ENCODE measurements around the gene SLC5A12.

SLC5A12 gene

GRCh38 chr11:26721948-26722475, at the start of gene SLC5A12:
Gene SLC5A12 (minus strand): TSS chr11:26722060. CDS start chr11:26721714, 346 bp downstream.
- TF ChIP-seq CTCF (conservative IDR thresholded peaks at IDR 0.05; ENCODE audit: low read length), result no peak
- H3K4me3 ChIP-seq (ENCODE audit: low read length), result no peak within 1 kb of the TSS

GRCh38 chr11:26769027-26769426, 47.2 kb upstream of the SLC5A12 start:
- TF ChIP-seq CTCF (conservative IDR thresholded peaks at IDR 0.05; ENCODE audit: low read length), result no peak
- DNase-seq (ENCODE audit: low read depth), result no peak
- no peak overlapping the region for H3K4me3 ChIP-seq (ENCODE audit: low read length)

More at GRCh38 chr11:26721948-26722475, at the start of gene SLC5A12:
- no peak for DNase-seq (ENCODE audit: low read depth)

- H3K4me3 ChIP-seq (ENCODE audit: low read length), result no peak overlapping the region
- TF ChIP-seq CTCF (conservative IDR thresholded peaks at IDR 0.05; ENCODE audit: low read length), result no peak
- DNase-seq (ENCODE audit: low read depth), result peak; percentile 27
Observed at GRCh38 chr11:26767060-26767459, 45.2 kb upstream of the SLC5A12 start.

- H3K4me3 ChIP-seq (ENCODE audit: low read length), result no peak overlapping the region
- TF ChIP-seq CTCF (conservative IDR thresholded peaks at IDR 0.05; ENCODE audit: low read length), result no peak
- DNase-seq (ENCODE audit: low read depth), result no peak
Observed at GRCh38 chr11:26765323-26765722, 43.5 kb upstream of the SLC5A12 start.

- DNase-seq (ENCODE audit: low read depth), result no peak
- H3K4me3 ChIP-seq (ENCODE audit: low read length), result no peak overlapping the region
- TF ChIP-seq CTCF (conservative IDR thresholded peaks at IDR 0.05; ENCODE audit: low read length), result no peak
Observed at GRCh38 chr11:26764825-26765224, 43.0 kb upstream of the SLC5A12 start.

- H3K4me3 ChIP-seq (ENCODE audit: low read length), result no peak overlapping the region
- no peak for TF ChIP-seq CTCF (conservative IDR thresholded peaks at IDR 0.05; ENCODE audit: low read length)
- no peak for DNase-seq (ENCODE audit: low read depth)
Observed at GRCh38 chr11:26764315-26764714, 42.5 kb upstream of the SLC5A12 start.

GRCh38 chr11:26762089-26762488, 40.2 kb upstream of the SLC5A12 start:
- no peak for DNase-seq (ENCODE audit: low read depth)
- TF ChIP-seq CTCF (conservative IDR thresholded peaks at IDR 0.05; ENCODE audit: low read length), result no peak
- H3K4me3 ChIP-seq (ENCODE audit: low read length), result no peak overlapping the region

All from AG10803 (cell line).